ENCODE results near the gene SCN8A.
"Not testable (repeated sequence)": the region's sequence is repeated elsewhere in the genome, so short reads cannot be mapped to it uniquely, and the experiment has no call there.

The SCN8A gene

DNA sequence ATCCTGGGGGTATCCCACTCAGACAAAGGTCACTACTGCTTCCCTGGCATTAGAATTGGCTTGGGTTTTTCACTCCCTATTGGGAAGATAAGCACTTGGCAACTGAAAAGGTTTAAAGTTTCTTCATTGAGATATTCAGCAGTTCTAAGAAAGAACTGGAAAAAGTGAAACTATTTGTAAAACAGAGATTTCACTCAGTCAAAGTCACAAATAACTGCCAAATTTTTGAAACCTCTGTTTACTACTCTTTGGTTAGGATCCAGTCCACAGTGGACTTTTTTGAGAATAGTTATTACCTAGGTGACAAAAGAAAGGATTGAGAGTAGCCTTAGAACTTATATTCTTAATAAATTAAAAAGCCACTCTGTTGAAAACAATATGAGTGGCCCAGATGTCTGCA is 172.7 kb downstream of the SCN8A start:
- DNase-seq (ENCODE audit: low read depth, low spot score) = no peak

DNA sequence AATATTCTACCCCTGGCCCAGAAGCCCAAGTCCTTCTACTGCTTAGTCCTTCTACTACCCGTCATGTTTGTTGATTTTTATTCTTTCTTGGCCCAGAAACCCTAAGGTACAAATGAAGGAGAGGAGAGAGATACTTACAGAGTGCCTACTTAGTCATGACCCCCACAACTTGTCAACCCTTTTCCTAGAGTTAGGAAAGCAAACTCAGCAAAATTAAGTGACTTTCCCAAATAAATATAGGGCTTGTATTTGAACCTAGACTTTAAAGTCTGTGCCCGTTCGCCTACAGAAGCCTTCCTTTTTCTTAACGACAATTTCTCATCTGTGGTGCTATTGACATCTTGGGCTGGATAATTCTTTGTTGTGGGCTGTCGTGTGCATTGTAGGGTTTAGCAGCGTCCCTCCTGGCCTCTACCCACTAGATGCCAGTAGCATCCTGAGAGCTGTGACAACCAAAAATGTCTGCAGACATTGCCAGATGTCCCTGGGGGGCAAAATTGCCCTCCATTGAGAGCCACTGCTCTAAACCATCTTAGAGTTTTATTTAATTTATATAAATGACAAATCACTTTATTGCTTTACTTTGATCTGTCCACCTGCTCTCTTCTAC is 175.1 kb downstream of the SCN8A start:
- DNase-seq (ENCODE audit: low read depth, low spot score) = no peak

DNA sequence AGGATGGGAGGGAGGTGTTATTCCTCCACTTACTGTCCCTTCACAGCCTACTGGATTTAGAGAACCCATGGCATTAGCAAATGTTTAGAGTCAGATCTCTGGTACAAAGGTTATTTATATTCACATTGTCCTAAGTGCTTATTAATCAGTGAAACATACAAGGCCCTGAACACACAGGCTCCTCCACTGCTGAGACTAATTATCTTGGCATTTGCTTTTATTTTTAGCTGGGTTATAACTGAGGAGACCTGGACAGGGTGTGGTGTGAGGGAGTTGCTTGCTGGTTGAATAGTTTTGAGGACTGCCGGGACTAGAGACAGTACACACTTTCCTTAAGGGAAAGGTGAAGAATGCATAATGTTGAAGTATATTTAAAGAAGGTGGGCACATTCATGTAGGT is 180.0 kb downstream of the SCN8A start:
- no peak for DNase-seq (ENCODE audit: low read depth, low spot score)

DNA sequence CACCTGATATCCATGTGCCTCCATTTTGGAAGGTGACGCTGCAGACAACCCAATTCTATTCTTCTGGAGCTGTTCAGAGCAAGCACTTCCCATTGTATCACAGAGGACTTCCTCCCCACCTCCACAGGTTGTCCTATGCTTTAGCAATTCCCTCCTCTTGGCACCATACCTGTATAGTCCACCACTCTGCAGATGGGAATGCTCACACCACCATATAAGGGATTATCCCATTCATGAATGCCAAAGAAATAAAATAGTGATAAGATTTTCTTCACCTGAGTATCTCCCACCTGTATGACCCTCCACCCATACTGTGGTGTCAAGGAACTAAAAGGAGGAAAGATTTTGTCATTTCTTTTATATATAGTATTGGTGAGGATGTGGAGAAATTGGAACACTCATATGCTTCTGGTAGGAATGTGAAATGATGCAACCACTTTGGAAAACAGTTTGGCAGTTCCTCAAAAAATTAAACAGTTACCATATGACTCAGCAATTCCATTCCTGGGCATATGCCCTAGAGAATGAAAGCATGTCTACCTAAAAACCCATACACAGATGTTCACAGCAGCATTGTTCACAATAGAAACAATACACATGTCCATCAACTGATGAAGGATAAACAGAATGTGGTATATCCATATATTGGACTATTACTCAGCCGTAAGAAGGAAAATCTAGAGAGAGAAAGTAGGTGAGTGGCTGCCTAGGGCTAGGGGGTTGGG is 182.3 kb downstream of the SCN8A start:
- DNase-seq (ENCODE audit: low read depth, low spot score) = no peak

DNA sequence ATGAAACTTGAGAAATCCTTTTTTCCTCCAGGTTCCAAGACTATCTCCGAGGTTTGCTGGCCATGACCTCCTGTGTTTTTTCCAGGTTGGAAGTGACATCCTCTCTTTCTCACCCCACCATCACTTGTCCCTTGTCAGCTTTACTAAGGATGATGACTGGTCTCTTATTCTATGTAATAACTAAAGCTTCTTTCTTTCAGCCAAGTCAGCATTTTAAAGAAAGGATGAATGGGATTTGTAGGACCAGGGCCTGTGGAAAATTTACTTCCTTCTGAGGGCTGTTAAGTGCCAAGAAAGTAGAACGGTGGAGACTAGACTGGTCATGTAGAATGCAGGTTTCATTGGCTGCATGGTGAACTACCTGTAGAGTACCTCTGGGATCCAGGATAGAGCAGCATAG is 183.9 kb downstream of the SCN8A start:
- no peak for DNase-seq (ENCODE audit: low read depth, low spot score)

DNA sequence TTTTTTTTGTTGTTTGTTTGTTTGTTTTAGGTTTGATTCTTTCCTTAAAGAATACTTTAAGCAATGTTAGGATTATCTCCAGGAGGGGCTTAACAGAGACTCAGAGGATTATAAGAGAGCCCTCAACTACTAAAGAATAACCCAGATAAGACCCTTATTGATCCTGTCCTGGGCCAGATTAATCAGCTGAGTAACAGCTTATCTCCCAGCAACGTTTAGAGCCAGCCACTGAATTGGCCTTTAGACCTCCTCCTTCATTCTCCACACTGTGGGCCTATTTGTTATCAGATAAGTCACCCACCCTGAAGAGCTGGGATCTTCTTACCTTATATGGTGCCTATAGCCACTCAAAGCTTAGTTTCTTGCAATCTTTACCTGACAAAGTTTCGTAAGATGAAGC is 186.4 kb downstream of the SCN8A start:
- no peak for DNase-seq (ENCODE audit: low read depth, low spot score)

DNA sequence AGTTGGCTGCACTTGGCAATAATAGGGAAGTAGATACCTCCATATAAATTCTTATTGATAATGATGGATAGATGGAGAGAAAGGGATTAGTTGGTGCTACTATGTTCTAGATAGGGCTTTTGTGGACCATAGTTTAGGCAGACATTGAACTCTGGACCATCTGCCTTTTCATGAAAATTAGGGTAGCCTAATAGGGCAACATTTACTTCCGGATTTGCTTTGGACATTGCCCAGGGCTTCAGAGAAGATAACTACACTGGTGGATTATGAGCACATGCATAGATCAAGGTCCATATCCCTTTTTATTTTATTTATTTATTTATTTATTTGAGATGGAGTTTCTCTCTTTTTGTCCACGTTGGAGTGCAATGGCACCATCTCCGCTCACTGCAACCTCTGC is 186.9 kb downstream of the SCN8A start:
- no peak for DNase-seq (ENCODE audit: low read depth, low spot score)

DNA sequence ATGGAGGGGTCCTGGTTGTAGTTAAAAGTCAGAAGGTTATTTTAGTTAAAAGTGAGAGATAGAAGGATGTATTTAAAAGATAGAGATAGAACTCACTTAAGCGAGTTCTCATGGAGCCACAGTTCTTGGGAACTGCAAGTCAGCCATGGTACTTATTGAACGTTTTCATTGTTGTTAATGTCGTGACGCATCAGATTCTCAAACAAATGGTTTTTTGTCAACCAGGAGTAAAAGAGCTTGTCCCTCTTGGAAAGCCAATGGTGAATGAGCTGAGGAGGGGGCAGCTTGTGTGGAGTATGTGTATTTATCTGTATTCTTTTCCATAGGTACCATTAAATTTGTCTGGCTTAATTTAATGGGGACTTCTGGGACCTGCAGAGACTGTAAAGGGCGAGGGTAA is 188.8 kb downstream of the SCN8A start:
- no peak for DNase-seq (ENCODE audit: low read depth, low spot score)

DNA sequence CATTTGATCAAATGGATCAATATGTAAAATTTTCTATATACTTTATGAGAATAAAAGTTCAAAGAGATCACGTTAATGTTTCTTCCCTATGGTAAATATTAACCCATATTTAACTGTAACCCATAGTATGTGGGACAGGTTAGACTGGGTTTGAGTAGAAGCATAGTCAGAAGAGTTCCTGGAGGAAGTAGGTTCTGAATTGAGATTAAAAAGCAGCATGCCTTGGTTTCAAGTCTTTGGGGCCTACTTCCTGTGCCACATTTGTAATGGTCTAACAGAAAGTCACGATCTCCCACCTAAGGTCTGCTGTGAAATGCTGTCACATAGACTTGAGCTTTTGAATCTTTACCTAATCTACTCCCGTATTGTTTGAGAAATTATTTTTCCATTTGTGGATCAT is 193.7 kb downstream of the SCN8A start:
- DNase-seq (ENCODE audit: low read depth, low spot score) = no peak

DNA sequence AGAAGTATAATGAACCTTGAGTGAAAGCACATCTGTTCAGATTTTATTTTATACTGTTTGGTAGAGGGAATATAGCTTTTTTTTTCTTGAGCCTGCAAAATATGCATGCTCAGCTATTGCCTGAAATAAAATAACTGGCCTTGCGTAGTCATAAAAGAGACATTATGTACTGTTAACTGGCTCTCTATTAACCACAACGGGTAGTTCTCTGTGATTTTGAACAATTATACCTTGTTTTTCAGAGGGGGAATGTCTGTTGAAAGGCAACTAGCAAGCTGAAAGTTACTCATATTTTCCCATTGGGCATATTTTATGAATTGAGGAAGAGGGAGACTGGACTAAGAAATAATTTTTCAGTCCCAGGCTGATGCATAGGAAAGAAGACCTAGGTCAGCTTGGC is 194.9 kb downstream of the SCN8A start:
- DNase-seq (ENCODE audit: low read depth, low spot score) = no peak

DNA sequence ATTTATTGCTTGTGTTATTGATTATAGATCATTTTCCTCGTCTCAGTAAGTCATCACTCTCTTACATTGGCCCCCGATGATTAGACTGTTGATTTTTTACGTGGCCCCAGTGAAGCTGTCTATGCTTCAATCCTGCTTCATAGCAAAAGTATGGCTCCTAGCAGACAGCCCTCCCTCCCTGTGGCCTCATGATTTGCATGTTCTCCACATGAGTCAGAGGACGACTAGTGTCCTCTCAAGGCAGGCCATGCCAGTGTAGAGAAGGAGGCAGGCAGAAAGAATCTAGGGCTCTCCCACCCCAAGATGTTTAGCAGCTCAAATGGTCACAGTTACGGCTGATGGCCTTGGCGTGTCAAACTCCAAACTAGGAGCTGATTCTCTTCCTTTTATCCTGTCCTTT is 197.8 kb downstream of the SCN8A start:
- DNase-seq (ENCODE audit: low read depth, low spot score) = no peak

DNA sequence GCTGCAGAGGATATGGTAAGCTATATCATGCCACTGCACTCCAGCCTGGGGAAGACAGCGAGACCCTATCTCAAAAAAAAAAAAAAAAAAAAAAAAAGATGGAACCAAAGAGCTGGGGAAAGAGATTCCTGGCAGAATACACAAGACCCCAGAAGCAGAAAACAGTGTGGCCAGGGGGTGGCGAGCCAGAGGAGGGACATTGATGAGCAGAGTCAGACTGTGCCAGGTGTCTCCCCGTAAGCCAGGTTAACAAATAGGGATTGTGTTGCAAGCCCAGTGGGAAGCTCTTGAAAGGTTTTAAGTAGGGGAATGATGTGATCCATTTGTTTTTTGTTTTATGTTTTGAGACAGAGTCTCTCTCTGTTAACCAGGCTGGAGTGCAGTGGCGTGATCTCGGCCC is 201.4 kb downstream of the SCN8A start:
- DNase-seq (ENCODE audit: low read depth, low spot score) = no peak

DNA sequence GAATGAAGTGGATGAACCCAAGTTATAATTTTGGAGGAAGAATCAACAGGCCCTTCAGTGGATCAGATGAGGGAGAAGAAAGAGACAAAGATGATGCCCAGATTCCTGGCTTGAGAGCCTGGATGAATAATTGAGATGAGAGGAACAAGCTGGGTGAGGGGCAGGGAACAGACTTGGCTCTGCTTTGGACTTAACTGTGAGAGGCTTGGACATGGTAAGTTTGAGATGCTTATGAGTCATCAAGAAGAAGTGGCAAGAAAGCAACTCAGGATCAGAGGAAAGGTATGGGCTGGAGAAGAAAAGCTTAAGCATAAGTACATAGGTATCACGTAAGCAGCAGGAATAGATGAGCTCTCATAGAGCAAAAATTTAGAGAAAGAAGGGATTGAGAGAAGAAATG is 202.2 kb downstream of the SCN8A start:
- no peak for DNase-seq (ENCODE audit: low read depth, low spot score)

DNA sequence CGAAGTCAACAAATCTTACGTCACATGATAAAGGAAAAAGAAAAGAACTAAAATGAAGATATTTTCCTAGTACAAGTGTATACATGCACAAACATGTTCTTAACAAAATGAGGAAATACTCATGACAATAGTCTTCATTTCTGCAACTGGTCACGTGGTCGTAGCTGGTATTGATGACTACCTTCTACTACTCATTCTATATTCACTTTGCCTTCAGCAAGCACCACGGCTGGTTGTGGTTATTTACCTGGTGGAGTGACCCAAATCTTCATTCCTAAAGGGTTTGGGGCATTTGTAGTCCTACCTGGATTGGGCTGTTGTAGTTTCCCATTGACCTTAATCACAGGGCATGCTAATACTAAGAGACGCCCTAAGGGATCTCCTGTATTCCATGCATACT is 206.3 kb downstream of the SCN8A start:
- no peak for DNase-seq (ENCODE audit: low read depth, low spot score)

DNA sequence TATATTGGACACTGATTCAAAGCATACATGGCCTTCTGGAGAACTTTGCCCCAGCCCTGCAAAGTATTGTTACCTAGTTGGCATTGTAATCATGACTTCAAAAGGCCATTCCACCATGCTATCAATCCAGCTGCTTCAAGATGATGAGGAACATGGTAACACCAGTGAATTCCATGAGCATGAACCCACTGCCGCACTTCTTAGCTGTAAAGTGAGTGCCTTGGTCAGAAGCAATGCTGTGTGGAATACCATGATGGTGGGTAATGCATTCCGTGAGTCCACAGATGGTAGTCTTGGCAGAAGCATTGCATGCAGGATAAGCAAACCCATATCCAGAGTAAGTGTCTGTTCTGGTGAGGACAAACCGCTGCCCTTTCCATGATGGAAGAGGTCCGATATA is 207.0 kb downstream of the SCN8A start:
- not testable (repeated sequence) for DNase-seq (ENCODE audit: low read depth, low spot score)

DNA sequence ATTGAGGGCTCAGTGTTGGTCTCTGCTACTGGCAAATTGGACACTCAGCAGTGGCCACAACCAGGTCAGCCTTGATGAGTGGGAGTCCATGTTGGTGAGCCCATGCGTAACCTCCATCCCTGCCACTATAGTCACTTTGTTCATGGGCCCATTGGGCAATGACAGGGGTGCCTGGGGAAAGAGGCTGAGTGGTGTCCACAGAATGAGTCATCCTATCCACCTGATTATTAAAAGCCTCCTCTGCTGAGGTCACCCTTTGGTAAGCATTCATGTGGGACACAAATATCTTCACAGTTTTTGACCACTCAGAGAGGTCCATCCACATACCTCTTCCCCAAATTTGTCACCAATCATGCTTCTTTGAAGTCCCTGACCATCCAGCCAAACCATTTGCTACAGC is 207.5 kb downstream of the SCN8A start:
- DNase-seq (ENCODE audit: low read depth, low spot score) = no peak

DNA sequence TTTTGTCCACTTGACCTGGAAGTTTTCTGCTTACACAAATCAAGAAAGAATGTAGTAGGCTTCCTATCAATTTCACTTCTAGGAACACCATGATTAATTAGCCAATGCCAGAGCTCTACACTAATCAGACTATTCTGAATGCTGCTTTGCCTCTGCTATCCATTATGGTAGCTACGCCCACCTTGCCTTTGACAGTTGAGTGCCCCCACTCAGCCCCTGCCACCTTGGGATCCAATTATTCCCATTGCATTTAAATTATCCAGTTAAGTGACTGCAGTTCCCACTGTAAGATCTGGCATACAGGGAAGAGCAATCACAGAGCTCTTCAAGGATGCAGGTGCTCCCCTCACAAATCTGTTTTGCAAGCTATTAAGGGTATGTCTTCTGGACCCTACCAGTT is 210.0 kb downstream of the SCN8A start:
- no peak for DNase-seq (ENCODE audit: low read depth, low spot score)

DNA sequence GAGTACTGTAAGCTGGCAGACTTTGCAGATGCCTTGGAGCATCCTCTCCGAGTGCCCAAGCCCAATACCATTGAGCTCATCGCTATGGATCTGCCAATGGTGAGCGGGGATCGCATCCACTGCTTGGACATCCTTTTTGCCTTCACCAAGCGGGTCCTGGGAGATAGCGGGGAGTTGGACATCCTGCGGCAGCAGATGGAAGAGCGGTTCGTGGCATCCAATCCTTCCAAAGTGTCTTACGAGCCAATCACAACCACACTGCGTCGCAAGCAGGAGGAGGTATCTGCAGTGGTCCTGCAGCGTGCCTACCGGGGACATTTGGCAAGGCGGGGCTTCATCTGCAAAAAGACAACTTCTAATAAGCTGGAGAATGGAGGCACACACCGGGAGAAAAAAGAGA is 215.9 kb downstream of the SCN8A start:
- DNase-seq (ENCODE audit: low read depth, low spot score) = no peak

DNA sequence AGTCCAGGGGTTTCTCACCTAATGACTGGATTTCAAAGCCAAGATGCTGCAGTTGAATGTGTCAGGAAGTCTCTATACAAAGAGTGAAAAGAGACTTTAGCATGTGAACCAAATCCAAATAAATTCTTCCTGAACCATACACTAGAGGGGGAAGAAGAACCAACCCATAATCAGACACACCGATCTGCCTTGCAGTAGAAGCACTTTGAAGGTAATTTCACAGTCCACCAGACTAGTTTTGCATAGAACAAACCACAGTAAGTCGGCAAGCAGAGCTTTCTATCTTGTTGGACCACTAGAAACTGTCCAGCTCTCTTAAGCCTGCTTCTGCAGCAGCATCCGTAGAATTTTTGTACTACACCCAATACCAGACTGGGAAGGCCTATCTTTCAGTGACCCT is 218.2 kb downstream of the SCN8A start:
- DNase-seq (ENCODE audit: low read depth, low spot score) = no peak

DNA sequence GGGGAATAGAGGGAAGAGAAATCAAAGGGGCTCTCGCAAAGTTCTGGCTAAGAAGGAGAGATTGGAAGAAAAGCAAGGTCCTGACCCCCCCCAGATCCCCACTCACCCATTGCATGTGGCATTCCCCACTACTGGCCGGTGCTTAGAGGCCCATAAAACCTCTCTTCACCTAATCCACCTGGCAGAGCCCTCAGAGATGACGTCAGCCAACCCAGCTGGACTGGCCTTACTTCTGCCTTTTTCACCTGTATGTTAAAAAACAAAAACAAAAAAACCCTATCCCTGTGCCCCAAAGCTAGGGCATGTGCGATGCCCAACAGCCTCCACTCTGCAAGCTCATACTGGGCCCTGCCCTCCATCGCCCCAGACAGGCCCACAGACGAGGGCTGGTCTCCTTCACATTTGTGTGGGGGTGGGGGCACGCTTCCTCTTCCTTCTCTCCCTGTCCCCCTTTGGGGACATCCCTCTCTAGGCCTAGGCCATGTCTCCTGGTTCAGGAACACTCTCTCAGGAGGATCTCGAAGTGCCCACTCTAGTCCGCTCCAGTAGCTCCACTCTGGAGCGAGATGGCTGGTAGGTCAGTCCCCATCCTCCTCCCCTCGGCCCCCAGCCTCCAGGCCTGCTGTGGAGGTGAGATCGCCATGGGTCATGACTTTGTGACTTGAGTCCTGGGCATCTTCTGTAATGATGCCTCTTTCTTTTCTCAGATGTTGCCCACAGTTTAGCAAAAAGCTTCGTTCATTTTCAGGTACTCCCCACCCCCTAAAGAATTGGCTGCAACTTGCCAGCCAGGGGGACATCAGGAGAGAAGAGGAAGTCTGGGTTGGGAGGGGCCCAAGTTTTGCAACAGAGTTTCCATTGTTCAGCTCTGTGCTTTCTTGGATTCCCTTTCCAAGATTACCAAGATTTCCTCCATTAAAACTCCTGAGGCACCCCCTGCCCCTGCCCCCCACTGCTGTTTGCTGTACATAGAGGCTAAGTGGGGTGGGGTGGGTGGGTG is 220.5 kb downstream of the SCN8A start:
- no peak for DNase-seq (ENCODE audit: low read depth, low spot score)

DNA sequence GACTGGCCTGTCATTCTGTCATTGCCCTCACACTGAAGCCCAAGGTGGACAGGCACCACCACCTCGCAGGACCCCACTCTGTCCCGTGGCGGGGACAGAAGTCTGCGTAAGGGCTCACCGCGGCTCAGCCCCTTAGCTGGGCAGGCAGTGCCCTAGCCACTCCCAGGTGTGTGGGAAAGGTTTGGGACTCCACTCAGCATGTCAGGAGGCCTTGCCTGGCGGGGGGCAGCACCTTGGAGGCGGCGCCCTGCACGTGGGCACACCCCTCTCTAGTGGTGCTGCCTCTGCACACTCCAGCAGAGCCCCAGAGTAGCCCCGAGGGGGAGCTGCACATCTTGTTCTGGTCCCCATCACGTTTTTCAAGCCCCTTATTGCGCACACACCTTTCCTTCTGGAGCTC is 221.8 kb downstream of the SCN8A start:
- no peak for DNase-seq (ENCODE audit: low read depth, low spot score)

DNA sequence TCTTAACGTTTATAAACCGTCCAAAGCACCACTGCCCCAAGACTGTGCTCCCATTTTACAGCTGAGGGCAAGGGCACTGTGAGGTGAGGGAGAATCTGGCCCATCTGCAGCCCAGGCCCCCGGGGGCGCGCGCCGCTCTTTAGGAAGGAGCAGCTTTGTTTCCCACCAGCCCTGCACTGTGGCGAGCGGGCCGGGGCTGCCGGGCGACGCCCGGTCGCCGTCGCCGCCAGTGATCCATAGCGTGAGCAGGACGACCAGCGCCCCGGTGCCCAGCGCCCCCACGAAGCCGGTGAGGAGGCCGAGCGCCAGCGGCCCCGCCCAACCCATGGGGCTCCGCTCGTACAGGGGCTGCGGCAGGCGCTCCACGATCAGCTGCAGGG is 222.9 kb downstream of the SCN8A start:
- peak; percentile 45 for DNase-seq (ENCODE audit: low read depth, low spot score)

All from ELF-1 (cell line).